GM19397 (cell line): ENCODE results near the gene MMP12.

Experiments used
- ATAC-seq: cut with Tn5 transposase; IDR thresholded peaks from one replicate; pipeline ENCODE4 v1.9.1; 2021; ENCODE audit warnings: mild to moderate bottlenecking, moderate library complexity; ENCODE audit not compliant: unreplicated experiment

The MMP12 gene

DNA sequence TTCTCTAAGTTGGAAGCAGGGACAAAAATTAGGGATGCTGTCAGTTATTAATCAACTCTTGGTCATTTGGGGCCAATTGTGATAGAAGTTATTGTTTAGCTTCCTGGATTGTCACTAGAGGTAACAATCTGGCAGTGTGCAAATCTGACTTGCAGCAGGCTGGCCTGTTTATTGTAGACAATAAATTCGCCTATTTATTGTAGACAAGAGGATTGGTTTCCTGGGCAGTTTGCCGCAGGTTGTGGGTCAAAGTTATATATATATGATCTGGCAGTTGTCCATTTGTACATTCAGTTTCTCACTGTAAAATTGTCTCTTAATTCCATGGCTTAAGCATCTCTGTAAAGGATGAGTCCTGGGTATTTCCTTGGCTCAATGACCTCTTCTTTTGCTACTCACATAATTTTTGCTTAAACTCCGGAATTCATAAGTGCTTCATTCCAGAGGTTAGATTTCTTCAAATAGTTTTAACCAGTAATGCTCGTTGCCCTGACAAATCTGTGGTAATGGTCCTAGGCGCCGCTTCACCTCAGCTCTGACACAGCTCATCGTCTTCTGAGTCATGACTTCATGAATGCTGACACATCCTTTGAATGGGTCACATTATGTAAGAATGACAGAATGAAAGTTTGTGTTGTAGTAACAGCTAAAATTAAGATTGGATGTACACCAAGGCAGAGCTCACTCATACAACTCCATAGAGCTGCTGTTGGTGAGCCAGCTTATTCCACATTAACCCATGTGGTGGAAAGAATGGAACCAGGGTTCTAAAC lies 23.6 kb downstream of the MMP12 start:
- ATAC-seq, result no peak

DNA sequence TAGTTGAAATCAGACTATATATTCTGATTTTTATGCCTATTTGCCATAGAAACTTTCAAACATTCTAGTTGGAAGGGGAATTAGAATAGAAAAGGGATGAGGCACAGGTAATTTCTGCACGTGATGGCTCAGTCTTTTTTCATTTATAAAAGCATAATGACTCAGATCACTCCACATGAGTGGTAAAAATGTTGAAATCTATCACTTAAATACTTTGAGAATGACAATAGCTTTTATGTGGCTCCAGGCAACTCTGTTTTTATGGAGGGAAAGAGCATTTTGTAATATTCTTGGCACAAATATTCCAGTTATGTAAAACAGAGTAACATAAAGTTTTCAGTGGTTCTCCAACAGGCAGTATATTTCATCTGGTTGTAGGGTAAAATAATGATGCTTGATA lies 25.5 kb downstream of the MMP12 start:
- ATAC-seq, result no peak

DNA sequence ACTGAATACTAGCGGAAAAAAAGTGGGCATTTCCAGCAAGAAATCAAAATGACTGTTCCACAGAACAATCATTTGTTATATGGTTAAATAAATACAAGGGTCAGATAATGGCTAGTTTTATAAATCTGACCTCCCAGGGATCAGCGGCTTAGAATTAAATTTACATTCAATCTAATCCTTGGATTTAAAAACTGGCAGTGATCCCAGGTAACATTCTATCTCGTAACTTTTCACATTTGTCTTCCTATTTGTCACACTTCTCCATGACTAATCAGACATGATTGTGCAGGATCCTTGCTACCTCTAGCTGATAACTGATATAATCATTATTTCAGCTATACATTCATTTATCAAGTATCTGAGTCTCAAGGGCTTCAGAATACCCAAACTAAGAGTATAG lies 28.5 kb downstream of the MMP12 start:
- no peak for ATAC-seq

DNA sequence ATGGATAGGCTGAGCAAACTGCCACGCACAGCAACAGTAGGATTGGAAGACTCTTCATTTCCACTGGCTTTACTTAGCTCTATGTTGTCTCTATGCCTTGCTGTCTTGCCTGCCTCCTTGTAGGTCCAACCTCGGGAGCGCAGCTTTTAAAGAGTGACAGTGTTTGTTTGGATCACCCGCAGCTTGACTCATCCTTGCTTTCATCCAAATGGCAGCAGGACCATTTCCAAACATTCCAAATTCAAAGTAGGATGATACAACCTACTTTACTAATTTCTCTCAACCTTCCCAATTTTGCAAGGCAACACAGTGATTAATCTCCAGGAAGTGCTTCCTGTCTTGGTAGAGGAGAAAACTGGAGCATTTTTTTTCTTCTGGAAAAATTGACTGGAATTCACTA lies 31.3 kb downstream of the MMP12 start, which contains the start of gene MMP3:
MMP3 (minus strand) TSS at position 121 of the 400 bp plus-strand sequence; CDS start at position 58, 63 bp downstream.
- no peak for ATAC-seq

DNA sequence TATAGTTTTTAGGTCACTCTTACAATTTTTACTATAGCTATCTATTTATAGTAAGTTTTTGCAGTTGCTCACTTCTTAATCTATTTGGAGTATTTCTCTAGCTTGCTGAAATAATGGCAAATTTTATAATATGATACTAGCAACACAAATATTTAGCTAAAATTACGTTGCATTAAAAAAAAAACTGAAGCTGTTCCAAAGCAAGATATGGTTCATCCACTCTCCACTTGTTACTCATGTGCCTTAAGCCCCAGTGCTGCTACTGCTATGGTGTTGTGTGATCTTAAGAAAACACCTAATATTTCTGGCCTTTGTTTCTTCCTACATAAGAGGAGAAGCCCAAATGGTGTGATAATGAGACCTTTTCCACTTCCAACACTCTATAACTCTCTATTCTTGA lies 31.9 kb downstream of the MMP12 start:
- ATAC-seq, result no peak

DNA sequence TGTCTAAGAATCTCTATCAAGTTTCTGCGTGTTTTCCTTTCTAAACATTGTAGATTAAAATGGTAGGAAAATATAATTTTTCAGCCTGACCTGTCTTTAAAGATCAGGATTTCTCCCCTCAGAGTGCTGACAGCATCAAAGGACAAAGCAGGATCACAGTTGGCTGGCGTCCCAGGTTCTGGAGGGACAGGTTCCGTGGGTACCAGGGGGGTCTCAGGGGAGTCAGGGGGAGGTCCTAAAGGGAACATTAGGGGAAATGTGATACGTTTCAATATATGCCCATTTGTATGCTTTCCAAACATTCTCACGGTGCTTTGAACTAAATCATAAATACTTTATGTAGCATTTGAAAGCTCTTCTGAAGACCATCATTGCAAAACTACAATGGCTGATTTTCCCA lies 34.8 kb downstream of the MMP12 start:
- no peak for ATAC-seq

DNA sequence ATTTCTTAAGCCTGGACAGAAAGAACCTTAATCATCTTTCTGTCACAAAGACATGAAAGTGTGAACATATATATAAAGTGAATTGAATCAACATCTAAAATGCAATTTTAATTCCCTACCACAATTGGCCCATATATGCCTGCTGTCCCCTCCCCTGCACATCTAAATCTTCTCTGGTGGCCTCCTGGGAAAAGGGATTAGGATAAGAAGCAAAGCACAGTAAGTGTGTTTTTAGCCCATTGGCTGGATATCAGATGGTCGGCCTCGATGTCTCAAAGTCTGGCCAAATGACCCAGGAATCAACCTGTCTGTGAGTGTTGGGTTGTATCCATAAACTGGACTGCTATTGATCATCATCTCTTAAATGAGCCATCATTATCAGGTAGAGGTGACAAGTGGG lies 37.1 kb downstream of the MMP12 start:
- no peak for ATAC-seq

DNA sequence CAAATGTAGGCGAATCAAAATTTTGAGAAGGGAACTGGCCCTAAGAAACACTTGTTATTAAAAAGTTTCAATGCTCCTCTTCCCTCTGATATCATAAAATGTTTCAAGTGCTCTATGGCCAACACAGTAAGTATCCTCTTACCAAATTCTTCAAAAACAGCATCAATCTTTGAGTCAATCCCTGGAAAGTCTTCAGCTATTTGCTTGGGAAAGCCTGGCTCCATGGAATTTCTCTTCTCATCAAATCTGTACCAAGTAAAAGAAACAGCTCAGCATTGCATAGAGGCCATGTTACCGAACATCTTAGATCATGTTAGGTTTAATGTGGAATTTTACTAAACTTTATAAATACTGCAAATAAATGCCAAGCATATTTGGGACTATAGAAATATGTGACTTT lies 37.6 kb downstream of the MMP12 start:
- no peak for ATAC-seq

DNA sequence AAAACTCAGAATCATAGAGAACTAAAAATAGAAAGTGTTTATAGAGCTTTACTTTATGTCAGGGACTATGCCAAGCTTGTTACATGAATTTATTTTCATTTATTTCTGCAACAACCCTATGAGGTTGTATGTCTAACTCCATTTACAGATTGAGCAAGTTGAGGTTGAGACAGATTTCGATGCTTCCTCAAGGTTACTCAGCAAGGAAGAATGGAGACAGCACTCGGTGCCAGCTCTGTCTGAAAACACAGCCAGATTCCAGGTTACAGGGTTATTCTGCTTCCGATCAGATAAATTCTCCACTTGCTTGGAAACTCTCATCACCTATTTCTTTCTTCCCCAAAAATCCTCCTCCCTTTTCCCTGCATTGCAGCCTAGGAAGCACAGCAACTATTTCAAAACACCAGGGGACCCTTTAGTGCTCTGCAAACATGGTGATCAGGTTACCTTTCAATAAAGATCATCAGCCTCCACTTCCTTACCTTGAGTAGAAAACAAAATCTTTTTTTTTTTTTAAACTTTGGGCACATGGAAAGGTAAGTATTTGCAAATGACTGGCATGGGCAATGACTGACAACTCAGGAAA lies 38.4 kb downstream of the MMP12 start:
- ATAC-seq, result no peak

DNA sequence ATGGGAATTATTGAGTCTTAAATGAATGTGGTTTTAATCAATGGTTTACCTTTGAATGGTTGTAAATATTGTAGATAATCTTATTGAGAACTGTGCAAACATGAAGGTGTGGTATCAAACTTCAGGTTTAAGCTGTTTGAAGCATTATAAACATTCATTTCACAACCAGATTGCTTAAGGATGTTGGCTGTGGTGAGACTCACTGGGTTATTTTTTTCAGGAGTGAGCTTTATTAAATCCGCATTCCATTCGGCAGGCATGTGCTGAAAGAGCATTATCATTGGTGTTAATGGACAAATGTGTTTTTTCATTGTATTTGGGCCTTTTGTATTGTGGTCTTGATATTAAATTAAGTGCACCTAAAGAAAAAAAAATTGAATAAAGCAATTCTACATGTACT lies 41.1 kb downstream of the MMP12 start:
- ATAC-seq, result no peak

DNA sequence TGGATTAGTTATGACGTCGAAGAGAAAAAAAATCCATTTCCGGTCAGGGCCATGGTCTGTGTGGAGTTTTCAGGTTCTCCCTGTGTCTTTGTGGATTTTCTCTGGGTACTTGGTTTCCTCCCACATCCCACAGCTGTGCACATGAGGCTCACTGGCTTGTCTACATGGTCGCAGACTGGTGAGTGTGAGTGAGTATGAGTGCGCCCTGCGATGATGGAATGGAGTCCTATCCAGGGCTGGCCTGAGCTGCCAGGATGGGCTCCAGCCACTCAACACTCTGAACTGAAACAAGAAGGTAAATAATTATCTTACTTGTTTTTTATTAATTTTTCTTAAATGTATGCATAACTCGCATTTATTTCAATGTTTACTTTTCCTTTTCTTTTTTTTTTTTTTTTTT lies 42.2 kb downstream of the MMP12 start:
- no peak for ATAC-seq

DNA sequence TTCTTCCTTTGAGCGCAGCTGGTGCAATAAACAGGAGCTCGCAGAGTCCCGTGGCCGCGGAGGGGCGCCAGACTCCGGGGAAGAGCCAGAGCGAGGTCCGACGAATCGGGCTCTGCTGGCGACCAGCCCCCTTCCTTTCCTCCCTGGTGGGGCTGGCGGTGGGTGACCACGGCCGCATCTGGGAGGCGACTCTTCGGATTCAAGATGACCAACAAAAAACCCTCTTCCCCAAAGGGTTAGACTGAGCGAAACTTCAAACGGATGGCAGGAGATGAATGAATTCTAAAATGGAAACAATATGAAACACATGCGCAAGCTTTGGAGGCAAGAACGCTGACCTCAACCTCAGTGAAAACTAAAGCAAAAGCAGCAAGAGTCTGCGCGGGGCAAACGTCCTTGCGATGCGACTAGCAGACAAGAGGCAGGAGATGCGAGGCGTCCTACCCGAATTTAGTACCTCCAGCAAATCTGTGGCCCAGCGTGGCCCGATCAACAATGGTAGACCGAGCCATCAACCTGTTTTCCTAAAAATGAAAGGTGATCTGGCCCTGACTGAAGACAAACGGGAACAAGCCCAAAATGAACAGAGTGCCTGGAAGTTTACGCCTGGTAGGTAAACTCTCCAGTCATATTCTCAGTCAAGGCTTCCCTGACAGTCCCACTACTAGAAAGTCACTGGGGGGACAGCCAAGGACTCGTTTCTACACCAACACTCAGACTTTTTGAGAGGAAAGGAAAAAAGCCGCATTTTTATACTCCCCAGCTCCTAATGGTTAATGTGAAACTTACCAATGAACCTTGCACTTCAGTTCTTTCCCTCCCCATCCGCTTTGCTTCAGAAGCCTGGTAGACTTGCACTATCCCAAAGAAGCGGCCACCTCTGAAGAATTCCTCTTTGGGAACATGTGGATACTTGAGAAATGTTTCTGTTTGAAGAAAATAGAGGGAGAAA lies 43.0 kb downstream of the MMP12 start:
- ATAC-seq, result no peak

DNA sequence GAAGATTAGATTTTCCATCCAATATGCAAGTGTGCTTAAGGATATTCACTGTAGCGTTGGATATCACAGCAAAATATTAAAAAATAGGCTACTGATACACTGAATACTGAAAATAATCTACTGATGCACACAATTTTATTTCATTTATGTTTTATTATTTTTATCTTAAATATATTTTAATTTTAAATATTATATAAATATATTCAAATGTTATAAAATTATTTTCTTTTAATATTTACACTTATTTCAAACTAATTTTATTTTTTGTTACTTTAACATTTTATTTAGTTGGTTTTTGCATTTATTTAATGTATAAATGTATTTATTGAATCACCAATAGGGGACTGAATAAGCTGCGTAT lies 43.7 kb downstream of the MMP12 start:
- no peak for ATAC-seq

DNA sequence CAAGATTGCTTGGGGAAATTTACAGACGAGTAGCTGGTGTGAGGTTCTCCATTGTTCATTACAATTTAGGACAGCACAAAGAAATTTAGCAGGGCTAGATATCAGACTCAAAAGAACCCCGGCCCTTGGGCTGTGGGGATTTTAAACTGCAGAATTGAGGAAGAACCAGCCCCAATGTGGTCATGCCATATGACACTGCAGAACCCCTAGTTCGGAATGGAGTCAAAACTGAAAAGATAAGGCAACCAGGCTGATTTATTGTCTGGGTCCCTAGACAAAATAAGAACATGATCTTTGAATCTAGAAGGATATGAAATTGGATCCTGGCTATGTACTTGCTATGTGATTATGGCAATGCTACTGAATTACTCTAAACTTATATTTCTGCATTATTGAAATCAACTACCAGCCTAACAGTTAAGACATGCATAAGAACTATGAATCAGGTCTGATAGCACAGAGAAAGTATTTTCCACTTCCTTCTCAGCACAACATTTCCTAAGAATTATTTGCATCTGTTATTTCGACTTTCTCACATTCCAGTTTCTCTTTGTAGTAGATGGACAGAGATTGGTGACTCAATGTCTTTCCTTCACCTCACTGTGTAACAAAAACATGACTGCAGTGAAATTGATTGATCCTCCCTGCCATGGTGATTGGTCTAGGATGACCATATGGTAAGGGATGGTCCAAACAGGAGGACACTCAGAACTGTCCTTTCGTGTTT lies 44.6 kb downstream of the MMP12 start:
- no peak for ATAC-seq

DNA sequence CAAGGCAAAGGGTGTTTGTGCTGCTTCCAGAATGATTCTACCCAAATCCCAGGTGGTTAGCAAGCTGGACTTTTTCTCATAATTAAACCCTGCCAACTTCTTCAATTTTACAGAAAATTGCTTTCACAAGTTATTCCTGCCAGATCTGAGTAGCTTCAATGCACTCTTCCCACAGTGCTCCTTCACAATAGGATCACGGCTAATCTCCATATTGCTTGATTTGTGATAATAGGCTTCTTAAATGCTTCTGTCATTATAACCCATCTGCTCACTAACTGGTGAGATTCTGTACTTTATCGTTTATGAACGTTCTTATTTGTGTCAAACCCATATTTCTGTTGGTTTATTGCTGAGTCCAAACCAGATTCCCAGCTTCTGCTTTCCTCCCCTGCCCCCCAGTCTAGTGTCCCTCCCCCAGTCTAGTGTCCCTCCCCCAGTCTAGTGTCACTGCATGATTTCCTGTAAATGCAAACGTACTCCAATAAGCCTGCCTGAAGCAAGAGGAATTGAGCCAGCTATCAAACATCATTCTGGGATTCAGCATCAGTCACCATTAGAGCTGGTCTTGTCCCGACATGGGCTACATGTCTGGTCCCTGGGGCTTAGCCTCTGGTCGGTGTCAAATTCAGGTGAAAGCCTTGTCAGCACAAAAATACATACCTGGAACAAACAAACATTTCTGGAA lies 45.3 kb downstream of the MMP12 start:
- ATAC-seq, result no peak

DNA sequence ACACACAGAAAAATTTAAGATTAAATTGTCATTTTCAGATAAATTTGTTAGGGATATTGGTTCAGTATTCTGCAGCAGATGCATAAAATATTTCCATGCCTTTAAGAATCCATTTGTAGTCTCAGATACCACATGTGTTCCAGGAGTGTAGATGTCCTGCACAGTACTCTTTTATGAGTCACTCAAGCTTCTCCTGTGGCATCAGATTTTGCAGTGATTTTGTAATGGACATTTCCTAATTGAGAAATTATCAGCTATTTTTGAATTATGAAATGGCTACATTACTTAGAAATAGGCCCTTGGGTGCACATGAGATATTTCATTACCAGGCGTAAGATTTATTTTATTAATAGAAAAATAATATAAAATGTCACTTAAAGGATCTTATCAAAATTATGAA lies 50.2 kb downstream of the MMP12 start:
- ATAC-seq, result no peak

DNA sequence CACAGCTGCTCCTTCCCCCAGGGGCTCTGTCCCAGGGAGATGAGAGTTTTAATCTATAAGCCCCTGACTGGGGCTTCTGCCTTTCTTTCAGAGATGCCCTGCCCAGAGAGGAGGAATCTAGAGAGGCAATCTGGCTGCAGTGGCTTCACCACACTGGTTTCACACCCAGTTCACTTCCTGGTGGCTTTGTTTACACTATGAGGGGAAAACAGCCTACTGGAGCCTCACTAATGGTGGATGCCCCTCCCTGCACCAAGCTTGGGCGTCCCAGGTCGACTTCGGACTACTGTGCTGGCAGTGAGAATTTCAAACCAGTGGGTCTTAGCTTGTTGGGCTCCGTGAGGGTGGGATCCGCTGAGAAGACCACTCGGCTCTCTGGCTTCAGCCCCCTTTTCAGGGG lies 55.3 kb downstream of the MMP12 start:
- ATAC-seq, result no peak

DNA sequence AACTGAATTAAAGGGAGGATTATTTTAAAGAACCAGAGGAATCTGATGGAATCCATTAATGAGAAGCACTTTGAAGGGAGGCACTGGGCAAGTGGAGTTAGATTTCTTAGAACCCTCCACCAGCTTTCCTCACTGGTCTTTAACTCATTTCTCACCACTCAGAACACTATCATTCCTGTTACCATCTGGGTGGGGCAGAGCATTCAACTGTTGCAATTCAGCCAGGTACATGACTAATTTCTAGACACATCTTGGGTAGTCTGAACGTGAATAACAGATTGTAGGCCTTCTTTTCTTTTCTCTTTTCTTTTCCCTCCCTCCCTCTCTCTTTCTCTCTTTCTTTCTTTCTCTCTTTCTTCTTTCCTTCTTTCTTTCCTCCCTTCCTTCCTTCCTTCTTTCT lies 61.3 kb downstream of the MMP12 start:
- no peak for ATAC-seq
